ENCODE measurements around the gene GPC3. TPM values are rescaled to one million over a fixed set of nuclear protein-coding genes. Genes with fewer than 3 reads are reported as not detected.

The GPC3 gene
- total RNA-seq, 4 donors from 2014 or later, result 3.3 to 172 (median 21.2) TPM

- TF ChIP-seq POLR2A (IDR thresholded peaks at IDR 0.05) (no peak), CTCF (IDR thresholded peaks at IDR 0.05) (no peak)
- no peaks in the 10 kb centered on the region for H3K36me3 ChIP-seq
- H3K4me3 ChIP-seq, result no peak overlapping the region
- H3K4me1 ChIP-seq, result no peaks in the 10 kb centered on the region
- no peak for DNase-seq
- intact Hi-C loops (cut with DNase I; ENCODE audit: low total_unique reads), result no loop called here
- no peaks in the 10 kb centered on the region for H3K9me3 ChIP-seq
- H3K27me3 ChIP-seq, result peaks cover 0 to 5% of the 10 kb centered on the region in 2 donors
- H3K27ac ChIP-seq, result no peak overlapping the region
These were observed 330.6 kb downstream of the GPC3 start for GRCh38 chrX:133654811-133655210.

DNA sequence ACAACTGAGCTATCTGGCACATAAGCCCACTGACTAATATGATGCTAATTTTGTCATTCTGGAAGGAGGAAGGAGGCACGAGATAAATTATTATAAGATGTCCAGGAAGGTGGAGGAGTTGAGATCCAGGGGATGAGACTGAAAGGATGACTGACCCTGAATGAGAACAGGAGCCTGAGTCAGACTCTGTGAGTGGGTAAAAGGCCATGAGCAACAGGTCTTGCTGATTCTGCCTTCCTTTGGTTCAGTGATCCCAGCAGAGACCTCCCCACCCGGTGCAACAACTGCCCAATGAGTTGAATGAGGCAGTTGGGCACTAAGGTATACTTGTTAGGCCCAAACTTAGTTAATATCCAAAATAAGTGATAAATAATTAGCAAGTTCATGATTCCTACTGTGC is 332.0 kb downstream of the GPC3 start:
- H3K36me3 ChIP-seq, result no peaks in the 10 kb centered on the region
- no peaks in the 10 kb centered on the region for H3K4me1 ChIP-seq
- intact Hi-C loops (cut with DNase I; ENCODE audit: low total_unique reads), result no loop called here
- no peaks in the 10 kb centered on the region for H3K9me3 ChIP-seq
- TF ChIP-seq POLR2A (IDR thresholded peaks at IDR 0.05), result no peak
- TF ChIP-seq CTCF (IDR thresholded peaks at IDR 0.05), result no peak
- no peak for DNase-seq
- H3K27me3 ChIP-seq, result peaks cover 0 to 5% of the 10 kb centered on the region in 2 donors
- no peak overlapping the region for H3K4me3 ChIP-seq
- no peak overlapping the region for H3K27ac ChIP-seq

DNA sequence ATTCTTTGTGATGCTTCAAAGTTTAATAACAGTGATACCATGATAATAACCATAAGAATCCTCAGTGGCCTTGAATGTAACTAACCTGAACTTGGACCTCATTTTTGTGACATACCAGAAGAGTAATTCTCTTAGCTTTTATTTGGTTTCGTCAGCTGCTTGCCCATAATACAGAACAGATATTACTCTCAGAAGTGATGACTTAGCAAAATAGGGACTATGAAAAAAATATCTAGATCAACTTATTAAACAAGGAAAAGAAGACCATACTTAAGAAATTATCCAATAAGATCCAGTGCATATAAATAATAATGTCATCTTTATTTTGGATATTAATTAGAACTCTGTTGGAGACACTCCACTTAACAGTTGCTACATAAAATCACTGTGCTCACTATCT is 333.2 kb downstream of the GPC3 start:
- no peaks in the 10 kb centered on the region for H3K9me3 ChIP-seq
- no peaks in the 10 kb centered on the region for H3K36me3 ChIP-seq
- H3K4me3 ChIP-seq, result no peak overlapping the region
- no peak for DNase-seq
- intact Hi-C loops (cut with DNase I; ENCODE audit: low total_unique reads), result no loop called here
- H3K27ac ChIP-seq, result no peak overlapping the region
- H3K27me3 ChIP-seq, result peaks cover 0 to 5% of the 10 kb centered on the region in 2 donors
- TF ChIP-seq POLR2A (IDR thresholded peaks at IDR 0.05), result no peak
- no peak for TF ChIP-seq CTCF (IDR thresholded peaks at IDR 0.05)
- no peaks in the 10 kb centered on the region for H3K4me1 ChIP-seq

DNA sequence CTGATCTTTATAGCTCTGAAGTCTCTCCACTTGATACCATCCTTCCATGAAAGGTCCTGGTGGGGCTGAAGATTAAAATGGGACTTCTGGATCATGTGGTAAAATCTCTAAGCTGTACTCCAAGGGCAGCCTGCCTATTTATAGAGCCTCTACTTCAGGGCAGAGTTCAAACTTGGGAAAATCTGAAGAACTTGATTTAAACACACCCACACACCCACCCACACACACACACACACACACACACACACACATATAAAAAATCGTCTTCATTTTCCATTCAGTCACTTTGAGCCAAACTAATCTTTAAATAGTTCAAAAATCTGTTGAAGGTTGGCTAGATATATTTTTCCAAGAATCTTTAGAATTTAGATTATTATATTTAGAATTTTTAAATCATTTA is 335.2 kb downstream of the GPC3 start:
- H3K27ac ChIP-seq, result no peak overlapping the region
- H3K4me3 ChIP-seq, result no peak overlapping the region
- intact Hi-C loops (cut with DNase I; ENCODE audit: low total_unique reads), result no loop called here
- H3K27me3 ChIP-seq, result no peaks in the 10 kb centered on the region
- no peaks in the 10 kb centered on the region for H3K9me3 ChIP-seq
- no peaks in the 10 kb centered on the region for H3K4me1 ChIP-seq
- no peak for DNase-seq
- H3K36me3 ChIP-seq, result no peaks in the 10 kb centered on the region
- TF ChIP-seq POLR2A (IDR thresholded peaks at IDR 0.05) (no peak), CTCF (IDR thresholded peaks at IDR 0.05) (no peak)

DNA sequence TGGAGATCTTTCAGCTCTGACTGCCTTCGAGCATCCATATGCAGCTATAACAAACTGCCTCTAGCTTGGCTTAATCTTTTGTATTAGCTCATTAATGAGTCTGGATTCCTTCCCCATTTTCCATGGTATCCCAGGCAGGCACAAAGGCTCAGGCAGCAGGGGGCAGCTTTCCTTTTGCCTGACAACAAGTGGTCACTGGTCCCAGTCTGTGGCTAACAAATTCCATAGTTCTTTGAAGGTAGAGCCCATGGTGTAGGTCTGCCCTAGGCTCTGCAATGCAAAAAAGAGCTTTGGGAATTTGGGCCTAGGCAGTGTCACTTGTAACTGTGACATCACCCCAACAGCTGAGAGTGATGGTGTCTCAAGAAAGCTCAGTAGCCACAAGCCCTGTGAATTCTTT is 335.7 kb downstream of the GPC3 start:
- Histone ChIP-seq H3K4me1 (no peaks in the 10 kb centered on the region), H3K27ac (no peak overlapping the region), H3K36me3 (no peaks in the 10 kb centered on the region), H3K27me3 (no peaks in the 10 kb centered on the region), H3K9me3 (no peaks in the 10 kb centered on the region), H3K4me3 (no peak overlapping the region)
- no peak for DNase-seq
- TF ChIP-seq CTCF (IDR thresholded peaks at IDR 0.05) (no peak), POLR2A (IDR thresholded peaks at IDR 0.05) (no peak)
- intact Hi-C loops (cut with DNase I; ENCODE audit: low total_unique reads), result no loop called here
